Renal pelvis (tissue), 4 donors: ENCODE measurements around the gene TOM1L2. TPM values are rescaled to one million over a fixed set of nuclear protein-coding genes. Genes with fewer than 3 reads are reported as not detected.
"Not testable (repeated sequence)": the region's sequence is repeated elsewhere in the genome, so short reads cannot be mapped to it uniquely, and the experiment has no call there.

Source experiments
- DNase-seq: peaks from one replicate; pipeline ENCODE4 v3.0.0-alpha.2; 2013
- polyA plus RNA-seq, 3 donors: library from polyadenylated mRNA; unstranded; fragments of 120-200 nt; gene quantifications; one replicate each; pipeline ENCODE4 v1.2.1, GENCODE V29; 2013; ENCODE audit not compliant: insufficient read length in 3 of 3

TOM1L2 gene
- polyA plus RNA-seq, 3 donors, result 36.1 to 59.5 (median 52.6) TPM

DNA sequence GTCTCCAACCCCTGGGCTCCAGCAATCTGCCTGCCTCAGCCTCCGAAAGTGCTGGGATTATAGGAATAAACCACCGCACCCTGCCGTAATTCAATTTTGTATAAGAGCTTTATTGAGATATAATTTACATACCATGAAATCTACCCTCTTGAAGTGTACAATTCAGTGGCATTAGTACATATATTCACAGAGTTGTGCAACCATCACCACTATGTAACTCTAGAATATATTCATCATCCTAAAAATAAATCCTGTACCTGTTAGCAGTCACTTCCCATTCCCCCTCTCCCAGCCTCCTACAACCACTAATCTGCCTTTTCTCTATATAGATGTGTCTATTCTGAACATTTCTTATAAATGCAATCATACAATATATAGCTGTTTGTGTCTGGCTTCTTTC, 26.1 kb downstream of the TOM1L2 start:
- DNase-seq, result no peak

DNA sequence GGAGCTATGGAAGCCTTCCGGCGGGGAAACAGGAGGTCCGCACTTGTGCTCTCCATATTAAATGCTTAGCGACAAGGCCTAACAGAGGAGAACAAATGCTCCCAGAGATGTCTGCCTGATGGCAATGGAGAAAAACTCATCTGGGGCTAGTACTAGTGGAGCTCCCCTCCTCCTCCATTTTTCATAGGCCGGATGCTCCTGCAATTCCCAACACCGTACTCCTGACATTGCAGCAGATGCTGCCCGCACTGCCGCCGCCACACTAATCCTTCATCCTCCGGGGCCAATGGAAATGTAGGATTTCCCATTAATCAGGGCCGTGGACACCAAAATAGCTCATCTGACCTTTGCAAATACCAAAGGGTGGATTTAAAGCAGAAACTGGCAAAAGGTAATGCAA, 27.5 kb downstream of the TOM1L2 start:
- DNase-seq, result no peak

DNA sequence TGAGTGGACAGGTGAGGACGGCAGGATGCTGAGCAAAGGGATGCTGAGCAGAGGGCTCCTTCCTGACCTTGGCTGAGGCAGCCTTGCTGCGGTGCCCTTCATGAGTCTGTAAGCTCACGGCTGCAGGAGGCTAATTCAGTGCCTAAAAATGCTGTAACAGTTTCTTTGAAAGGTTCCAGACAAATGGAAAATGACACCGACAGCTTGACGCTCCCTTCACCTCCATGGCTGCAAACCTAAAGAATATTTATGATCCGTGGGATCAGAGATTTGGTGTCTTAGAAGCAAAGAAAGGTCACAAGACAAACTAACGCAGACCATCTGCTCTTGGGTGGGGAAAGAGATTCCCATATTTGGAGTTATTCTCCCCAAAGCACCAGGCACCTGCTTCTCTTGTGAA, 28.0 kb downstream of the TOM1L2 start:
- no peak for DNase-seq

DNA sequence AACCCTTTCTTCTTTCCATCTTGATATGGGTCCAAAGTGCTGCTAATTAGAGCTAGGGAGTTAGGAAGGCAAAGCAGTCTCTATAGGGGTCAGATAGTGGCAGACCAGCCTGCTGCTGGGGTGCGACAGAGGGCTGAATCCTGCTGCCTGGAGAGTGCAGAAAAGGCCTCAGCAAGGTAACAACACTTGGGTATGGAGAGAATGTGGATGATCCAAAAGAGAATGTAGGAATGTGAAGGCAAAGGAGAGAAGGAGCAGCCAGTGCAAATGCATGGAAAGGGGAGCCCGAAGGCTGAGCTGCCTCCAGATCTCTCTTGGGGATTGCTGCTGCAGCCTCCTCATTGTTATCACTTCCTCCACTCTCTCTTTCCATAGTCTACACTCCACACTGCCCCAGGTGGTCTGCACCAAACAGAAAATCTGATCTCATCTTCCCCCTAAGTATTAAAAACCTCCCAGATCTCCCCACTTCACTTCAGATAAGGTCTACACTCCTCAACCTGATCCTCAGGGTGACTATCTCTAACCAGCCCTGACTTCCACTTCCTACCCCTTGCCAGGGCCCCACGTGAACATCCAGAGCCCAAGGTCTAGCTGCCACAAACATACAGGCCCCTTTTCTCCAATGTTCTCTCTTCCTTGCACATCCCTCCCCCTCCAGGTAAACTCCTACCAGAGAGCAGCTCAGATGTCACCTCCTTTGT, 28.8 kb downstream of the TOM1L2 start:
- no peak for DNase-seq

DNA sequence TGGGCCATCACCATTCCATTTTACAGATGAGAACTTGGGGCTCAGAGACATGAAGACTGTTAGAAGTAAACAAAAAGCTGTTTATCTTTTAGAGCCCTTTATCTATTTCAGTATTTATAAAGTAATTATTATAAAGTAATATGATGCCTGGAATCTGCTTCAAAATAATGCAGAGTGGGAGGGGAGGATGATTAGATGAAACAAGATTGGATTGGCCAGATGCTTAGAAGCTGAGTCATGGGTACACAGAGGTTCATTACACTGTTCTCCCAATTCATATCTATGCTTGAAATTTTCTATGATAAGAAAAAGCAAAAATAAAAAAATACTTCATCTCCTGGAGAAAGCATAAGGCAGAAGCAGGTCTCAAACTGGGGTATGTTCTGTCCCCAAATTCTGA, 29.4 kb downstream of the TOM1L2 start:
- DNase-seq, result no peak

DNA sequence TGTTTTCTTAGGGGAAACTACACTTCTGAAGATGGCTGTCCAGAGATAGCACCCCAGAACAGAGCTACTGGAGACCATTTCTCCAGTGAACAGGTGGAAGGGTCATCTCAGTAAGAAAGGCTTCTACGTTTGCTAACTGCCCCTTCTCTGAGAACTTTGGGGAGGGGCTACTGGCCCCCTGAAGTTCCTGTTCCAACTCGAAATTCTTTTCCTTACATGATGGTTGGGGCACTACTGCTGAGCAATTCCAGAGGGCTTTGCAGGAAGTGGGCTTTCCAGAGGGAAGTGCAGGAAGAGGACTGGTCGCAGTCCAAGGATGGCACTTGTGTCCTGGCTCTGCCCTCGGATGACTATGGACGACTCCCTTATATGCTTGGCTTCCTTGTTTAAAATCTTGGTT, 31.2 kb downstream of the TOM1L2 start:
- DNase-seq, result no peak

DNA sequence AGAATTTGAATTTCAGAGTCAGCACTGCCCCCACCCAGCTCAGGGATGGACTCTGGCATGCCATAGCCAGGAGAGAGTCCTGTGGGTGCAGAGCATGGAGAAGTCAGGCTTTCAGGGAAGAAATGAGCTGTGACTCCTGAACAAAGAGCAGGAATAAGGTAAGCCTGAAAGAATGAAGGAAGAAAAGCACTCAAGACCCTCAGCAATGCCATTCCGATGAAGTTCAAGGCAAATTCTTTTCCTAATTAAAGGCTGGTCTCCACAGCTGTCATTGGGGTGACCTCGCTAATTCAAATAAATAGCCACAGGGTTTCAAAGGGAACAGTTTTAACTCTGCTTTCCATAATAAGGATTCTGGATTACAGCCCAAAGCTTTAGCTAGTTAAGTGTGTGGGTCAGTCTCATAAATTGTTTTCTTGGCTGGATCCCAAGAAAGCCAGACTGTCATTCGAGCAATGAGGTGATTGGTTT, 31.7 kb downstream of the TOM1L2 start:
- peak; percentile 70 for DNase-seq

DNA sequence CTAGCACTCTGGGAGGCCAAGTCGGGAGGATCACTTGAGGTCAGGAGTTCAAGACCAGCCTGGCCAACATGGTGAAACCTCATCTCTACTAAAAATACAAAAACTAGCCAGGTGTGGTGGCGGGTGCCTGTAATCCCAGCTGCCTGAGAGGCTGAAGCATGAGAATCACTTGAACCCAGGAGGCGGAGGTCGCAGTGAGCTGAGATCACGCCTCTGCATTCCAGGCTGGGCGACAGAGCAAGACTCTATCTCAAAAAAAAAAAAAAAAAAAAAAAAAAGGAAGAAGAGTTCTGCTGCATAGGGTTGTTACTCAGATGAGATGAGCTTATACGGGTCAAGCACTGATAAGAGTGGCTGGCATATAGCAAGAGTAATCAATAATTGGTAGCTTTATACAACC, 32.3 kb downstream of the TOM1L2 start:
- DNase-seq, result not testable (repeated sequence)

DNA sequence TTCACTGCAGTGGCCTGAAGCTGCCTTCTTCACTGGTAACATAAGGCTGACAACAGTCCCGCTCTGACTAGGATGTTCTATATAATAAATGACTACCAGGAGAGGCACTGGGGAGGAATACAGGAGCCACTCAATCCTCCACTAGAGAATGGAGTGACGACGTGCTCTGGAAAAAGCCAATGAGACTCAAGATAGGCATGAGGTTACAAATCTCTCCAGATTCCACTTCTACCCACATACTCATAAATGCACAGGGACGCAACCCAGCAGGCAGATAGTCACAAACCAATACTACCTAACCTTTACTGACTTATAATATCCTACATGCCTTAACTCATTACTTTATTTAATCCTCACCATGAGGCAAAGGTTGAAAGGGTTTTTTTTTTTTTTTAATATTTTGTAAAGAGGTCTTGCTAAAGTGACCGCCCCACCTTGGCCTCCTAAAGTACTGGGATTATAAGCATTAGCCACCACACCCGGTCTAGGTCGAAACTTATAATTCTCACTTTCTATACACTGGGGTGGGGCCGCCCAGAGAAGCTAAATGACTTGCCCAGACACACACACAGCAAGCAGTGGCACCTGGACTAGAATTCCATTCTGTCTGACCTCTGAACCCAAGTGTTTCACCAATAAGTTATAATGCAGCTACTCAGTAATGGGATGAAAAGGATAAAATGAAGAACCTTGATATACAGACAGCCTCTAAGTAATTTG, 33.7 kb downstream of the TOM1L2 start:
- no peak for DNase-seq

DNA sequence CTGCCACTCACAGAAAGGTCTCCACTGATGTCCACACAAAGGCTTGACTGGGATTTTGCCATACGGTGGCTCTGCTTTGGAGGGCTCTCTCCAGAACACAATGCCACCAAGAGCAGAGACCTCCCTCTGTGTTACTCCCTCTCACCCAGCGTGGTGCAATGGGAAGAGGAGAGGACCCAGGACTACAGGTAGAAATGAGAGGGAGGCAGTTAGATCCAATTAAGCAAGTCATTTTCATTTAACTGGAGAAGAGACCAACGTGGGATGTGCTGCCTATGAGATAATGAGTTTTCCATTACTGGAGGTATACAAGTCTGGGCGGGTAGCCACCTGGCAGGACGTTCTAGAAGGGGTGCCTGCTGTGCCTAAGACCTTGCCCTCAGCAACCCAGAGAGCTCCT, 34.2 kb downstream of the TOM1L2 start:
- DNase-seq, result no peak

DNA sequence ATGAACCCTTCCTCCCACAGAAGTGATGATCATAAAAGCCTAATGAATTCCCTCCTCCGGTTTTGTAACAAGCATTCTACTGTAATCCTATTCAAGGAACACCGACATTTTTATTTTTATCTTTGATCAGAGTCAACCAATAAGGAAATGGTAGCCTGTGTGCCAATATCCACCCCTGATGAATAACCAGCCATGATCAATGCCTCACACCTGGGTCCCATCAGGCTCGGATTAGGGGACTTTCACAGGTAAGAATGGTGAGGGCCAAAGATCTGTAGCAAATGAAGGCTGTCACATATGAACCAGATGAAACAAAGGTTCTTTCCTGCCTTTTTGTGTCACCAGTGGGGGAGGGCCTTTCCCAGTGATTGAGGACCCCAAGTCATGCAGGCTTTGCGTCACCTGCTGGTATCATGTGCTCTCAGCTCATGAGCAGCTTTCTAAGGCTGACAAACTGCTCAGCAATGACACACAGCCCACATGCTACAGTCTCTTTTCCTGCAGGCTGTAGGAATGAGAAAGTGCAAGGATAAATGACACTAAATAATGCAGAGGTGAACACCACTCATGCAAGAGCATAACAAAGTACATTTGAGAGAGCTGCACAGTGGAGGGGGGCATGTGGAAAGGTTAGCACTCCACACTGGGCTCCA, 34.9 kb downstream of the TOM1L2 start:
- DNase-seq, result no peak

DNA sequence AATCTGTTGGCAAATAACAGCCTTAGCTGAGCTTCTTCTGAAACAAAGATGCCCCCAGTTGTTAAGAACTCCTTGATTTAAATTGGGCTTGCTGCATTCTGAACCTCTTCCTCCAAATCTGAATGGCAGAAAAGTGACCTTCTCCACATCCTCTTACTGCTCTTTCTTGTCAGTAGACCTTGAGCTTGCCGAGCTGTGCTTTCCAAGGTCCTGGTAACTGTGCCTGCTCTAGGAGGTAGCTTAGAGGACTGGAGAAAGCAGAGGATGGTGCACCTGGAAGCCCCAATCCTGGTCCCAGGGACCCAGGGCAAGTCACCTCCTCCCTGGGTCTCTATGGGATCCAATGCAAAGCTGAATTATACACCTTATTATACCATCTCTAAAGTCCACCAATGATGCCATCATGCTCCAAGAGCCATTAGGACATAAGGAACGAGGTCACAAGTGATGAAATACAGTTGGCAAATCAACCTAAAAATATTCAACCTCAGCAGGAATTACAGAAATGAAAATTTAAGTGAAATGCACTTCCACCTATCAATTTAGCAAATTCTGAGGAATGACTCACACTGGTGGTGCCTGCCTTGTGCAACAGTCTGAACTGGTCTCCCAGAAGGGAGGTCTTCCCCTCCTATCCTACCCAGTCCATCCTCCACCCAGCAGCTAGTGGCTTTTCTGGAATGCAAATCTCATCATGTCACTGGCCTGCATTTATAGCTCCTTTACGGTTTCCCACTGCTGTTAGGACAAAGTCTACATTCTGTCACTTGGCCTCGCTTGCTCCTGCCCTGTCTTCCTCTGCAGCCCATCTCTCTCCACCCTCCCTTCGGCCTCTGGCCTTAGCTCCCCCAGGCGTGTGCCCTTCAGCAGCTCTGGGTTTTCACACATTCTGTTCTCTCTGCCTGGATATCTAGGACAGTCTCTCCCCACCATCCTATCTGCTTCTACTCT, 36.6 kb downstream of the TOM1L2 start:
- DNase-seq, result no peak

DNA sequence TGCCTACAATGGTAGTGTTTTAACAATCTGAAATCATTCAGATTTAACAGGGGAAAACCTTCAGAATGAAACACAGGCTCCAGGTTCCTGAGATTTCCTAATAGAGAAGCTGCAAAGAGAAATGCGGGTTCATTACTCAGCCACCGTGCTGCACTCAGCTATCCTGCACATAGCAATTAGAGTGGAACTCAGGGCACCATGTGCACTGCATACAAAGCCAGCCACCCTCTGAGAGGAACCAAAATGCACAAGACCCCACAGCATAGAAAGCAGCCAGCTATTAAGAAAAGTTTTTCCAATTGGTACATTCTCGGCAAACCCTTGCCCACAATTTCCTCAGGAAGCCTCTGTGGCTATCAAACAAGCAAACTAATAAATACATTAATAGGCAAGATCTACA, 37.4 kb downstream of the TOM1L2 start:
- no peak for DNase-seq

DNA sequence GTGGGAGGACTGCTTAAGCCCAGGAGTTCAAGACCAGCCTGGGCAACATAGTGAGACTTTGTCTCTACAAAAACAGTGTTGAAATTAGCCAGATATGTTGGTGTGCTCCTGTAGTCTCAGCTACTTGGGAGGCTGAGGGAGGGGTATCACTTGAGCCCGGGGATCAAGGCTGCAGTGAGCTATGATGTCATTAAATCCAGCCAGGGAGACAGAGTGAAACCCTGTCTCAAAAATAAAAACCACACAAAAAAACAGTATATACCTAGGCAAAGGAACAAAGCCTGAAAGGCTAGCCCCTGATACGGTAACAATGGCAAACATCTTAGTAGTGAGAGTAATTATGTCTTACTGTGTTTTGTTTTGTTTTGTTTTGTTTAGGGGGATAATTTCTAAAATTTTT, 38.0 kb downstream of the TOM1L2 start:
- DNase-seq, result no peak

DNA sequence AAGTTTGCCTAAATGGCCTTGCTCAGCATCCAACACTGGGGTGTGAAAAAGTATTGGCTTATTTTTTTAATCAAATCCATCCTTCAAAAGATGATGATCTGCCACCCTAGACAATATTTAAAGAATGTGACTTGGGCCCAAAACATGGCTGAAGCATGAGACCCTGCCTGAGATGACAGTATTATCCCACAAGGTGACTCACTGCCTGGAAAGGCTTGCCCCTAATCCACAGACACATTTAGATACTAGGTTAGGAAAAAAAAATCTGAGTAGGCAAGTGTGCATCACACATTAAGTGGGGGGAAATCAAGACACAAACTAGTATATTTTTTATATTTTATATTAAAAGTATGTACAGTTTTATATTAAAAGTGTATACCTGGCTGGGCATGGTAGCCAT, 38.4 kb downstream of the TOM1L2 start:
- DNase-seq, result no peak

DNA sequence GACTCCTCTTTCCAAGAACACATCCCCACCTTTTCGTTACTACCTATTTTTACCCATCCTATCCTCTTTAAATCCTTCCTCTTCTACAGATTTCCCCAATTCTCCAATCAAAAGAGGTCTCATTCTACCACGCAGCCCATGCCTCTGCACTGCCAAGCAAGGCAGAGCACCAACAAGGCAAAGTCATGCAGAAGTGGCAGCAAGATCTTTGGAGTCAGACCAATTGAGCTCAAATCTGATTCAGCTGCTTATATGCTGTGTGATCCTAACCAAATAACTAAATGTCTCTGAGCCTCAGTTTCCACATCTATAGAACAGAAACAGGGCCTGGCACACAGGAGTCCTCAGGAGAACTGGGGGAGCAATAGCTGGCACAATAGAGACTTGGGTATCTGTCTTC, 41.0 kb downstream of the TOM1L2 start:
- DNase-seq, result no peak

DNA sequence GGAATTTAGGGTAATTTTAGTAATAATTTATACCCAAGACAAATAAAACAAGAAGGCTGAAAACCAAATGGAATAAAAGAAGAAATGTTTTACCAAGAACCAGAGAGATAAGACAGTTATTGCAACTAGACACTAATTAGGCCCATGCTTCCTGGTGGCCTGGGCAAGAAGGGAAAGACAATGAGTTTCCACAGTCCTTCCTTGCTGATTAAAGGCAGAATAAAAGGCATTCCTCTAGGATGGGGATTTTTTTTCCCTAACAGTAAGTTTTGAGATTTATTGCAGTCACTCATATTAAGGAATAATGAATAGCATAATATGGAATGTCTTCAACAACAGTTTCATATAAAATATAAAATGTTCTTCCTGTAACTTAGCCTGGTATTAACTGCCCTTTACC, 41.5 kb downstream of the TOM1L2 start:
- DNase-seq, result no peak

DNA sequence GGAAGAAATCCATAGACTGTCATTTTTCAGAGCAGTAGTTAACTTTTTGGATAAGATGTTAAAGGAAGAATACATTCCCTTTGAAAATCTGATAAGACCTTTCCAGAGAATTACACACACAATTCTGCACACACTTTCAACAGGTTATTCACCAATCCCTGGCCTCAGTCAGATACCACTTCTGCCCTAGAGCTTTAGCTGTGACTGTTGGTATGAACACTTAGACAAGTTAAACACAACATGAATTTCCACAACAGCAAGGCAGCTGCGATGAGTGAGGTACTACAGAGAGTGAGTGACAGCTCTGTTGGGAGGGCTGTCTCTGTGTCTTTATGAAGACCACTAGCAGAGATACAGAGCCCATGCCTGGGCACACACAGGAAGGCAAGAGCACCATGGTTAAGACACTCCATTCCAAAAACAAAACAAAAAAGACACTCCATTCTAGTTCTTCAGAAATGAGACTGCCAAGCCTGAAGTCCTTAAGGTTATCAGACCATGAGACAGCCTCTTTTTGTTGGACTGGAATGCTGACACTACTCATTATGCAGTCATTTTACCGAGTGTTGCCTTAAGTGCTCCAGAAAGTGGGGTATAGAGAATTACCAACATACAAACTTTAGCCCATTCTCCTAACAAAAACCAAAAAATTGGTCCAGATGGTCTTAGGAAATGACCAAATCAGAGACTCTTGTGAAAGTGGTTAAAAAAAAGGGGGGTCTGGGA, 42.4 kb downstream of the TOM1L2 start:
- DNase-seq, result no peak

DNA sequence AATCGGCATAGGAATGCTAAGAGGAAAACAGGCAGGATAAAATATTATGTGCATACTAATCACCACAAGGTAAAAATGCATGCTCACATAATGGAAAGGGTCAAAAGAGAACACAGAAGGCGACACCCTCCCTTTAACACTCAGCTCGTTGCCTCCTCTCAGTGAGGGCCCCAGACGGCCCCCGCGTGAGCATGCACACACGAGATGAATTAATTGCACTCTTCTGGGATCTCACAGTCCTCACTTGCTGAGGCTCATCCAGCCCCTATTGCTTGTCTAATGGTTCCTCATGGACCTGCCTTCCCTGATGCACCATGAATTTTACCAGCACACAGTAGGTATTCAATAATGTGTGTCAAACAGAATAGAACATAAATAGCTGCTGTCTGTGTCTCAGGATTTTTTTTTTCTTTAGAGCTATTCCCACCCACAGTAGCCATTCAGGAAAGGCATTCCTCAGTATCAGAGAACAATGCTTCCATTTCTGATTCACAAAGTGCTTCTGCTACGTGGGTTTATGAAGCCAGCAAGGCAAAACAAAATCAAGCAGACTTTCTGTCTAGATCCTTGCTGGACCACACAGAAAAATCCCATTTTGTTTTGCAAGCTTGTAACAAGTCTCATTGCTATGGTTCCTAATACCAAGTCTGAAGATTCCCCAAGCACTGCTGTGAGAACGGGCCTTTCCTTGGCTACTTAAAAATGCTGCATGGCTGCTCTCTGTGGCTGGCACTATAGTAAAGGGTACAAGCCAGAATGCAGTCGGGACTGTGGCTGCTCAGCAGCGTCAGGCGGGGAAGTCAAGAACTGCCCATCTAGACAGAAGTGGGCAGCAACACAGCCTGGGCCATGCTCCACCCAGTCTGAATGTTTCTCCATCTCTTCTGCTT, 43.6 kb downstream of the TOM1L2 start:
- no peak for DNase-seq

DNA sequence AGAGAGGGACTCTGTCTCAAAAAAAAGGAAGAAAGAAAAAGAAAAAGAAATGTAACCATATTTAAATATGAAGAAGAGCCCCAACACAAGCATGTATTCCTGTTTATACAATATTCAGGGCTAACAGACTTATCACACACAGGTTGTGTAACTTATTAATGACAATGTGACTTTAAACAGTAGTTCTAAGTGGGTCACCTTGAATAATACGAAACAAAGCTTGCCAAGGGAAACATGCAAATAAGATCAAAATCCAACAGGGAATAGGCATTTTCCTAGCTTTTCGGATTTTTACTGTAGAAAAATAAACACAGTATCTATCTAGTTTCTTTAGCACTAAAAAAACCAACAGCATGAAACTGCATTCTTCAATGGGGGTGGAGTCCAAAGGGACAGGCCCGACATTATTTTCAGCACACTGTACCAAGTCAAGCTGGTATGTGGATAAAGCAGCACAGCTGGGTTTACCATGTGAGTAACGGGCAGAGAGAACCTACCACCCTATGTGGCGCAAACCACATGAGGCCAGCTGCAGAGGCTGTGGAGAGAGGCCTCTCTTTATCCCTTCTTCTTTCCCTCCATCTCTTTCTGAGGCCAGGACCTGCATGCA, 45.3 kb downstream of the TOM1L2 start:
- DNase-seq, result no peak
